Fibroblast of skin of left quadriceps (primary cell): ENCODE results near the gene OR52W1.
"Not testable (repeated sequence)": the region's sequence is repeated elsewhere in the genome, so short reads cannot be mapped to it uniquely, and the experiment has no call there.

Experiments
- DNase-seq, 2 experiments: peaks; one replicate each; pipeline ENCODE4 v3.0.0-alpha.2; 2013; ENCODE audit warnings: low read depth in 2 of 2

The OR52W1 gene

DNA sequence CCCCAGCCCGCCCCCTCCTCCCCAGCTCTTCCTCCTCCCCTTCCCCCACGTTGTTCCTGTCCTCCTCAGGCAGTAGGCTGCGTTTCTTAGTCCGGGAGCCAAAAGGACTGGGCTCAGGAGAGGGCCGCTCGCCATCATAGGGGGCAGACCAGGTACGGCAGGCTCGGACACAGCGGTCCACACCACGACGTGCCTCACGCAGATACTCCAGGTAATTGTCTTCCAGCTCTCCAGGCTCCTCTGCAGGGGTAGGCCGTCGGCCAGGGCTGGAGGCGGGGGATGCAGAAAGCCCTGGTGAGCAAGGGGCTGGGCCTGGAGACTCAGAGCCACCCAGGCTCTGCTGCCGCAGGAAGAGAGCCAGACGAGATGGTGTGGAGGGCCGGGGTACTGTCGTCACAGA is 18.7 kb downstream of the OR52W1 start:
- DNase-seq, result no peak

DNA sequence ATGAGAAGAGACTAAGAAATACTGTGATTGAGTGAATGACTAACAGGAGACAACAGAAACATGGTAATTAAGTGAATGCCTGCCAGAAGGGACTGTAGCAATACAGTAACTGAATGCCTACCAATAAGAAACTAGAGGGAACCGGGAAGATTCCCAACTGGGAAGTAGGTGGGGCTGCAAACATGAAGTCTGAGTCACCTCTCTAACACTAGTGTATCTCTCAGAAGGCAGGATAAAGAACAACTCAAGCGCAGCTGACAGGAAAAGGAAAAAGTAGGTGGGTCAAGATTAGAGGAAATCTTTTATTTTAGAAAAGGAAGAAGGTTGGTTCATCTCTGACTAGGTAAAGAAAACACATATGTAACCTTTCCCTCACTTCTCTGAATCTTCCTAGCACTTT is 20.3 kb downstream of the OR52W1 start:
- DNase-seq, result peak; percentile 58 to 59

GRCh38 chr11:6223854-6224253 is 24.8 kb downstream of the OR52W1 start:
- no peak for DNase-seq

GRCh38 chr11:6224421-6224820 is 25.4 kb downstream of the OR52W1 start:
- DNase-seq, result no peak

- no peak for DNase-seq
Measured at GRCh38 chr11:6225024-6225423, 26.0 kb downstream of the OR52W1 start.

GRCh38 chr11:6225896-6226295 is 26.9 kb downstream of the OR52W1 start:
- DNase-seq, result no peak

GRCh38 chr11:6228520-6228919 is 29.5 kb downstream of the OR52W1 start:
- DNase-seq, result no peak

DNA sequence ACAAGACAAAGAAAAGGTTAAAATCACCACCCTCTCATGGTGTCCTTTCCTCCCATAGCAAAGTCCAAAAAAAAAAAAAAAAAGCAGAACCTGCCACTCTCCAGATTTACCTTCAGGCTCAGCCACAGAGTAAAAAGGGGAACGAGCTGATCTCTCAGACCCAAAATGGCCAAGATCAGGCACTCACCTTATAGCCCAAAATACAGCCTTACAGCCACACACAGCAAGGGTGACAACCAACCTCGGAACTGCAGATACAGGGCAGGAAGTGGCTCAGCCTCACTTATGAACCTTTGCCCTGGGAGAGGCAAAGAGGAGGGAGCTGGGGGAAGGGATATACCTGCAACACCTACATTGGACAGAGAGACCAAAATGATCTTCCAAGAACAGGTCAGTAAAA is 30.9 kb downstream of the OR52W1 start:
- no peak for DNase-seq

DNA sequence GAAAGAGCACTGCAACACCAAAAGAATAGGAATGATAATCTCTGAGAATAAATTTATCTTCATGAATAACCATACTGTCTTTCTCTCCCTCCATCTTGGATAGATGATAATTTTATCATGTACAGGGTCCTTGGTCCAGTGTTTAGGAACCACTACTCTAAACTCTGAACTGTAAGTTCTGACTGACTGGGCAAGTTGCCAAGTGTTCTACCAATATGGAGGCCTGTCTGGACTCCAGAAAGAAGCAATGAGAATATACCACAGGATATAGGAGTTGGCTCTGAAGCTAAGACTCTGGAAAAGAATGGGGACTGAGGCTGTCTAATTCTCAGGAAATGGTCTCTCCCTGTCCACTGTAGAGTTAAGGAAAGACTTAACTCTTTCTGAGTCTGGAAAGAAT is 33.9 kb downstream of the OR52W1 start:
- no peak for DNase-seq

- DNase-seq, result no peak
Measured at GRCh38 chr11:6233984-6234386, 35.0 kb downstream of the OR52W1 start.

DNA sequence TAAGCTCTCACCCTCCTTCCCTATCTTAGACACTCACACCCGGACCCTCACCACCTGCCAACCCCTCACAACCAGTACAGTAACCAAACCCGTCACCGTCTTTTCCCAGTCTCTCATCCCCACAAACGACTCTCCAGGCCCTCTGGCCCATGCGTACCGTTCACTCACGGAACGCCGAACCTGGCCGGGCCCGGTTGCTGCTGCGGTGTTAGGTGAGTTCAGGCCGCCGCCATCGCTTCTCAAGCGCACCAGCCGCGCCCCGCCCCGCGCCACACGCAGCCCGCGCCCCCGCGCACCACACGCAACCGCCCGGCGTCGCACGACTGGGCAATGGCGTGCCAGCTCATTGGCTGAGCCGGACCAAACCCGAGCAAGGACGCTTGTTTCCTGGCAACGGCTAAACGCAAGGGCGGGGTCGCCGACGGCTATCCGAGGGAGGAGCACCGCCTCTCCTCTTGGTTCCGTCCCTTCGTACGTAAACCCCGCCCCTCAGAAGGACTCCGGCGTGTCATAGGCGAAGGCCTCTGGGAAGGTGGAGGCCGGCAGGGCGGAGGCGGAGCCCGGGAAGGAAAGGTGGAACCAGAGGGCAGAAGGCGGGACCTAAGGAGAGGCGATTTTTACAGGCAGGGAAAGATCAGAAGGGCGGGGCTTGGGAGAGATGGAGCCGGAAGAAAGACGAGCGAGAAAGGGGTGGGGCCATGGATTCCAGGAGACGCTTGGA is 35.5 kb downstream of the OR52W1 start, which contains the start of gene FHIP1B:
TSS of gene FHIP1B (minus strand) at position 250 of the 721 bp plus-strand sequence. CDS start 10,120 bp downstream, outside the sequence.
- peak; percentile 99 for DNase-seq

DNA sequence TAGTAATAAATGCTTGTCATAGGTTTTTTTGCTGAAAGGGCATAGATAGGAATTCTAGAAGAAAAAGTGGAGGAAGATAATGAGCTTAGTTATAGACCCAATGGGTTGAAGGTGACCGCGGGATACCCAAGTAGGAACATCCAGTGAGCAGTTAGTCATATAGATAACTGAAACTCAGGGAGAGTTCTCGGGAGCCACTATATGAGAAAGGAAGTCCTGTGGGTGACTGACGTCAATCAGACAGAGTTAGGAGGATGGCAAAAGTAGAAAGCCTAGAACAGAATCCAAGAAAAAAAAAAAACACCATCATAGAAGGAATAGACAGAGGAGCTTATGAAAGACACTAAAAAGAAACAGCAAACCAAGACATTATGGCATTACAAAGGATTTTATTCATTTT is 38.2 kb downstream of the OR52W1 start:
- DNase-seq, result no peak

DNA sequence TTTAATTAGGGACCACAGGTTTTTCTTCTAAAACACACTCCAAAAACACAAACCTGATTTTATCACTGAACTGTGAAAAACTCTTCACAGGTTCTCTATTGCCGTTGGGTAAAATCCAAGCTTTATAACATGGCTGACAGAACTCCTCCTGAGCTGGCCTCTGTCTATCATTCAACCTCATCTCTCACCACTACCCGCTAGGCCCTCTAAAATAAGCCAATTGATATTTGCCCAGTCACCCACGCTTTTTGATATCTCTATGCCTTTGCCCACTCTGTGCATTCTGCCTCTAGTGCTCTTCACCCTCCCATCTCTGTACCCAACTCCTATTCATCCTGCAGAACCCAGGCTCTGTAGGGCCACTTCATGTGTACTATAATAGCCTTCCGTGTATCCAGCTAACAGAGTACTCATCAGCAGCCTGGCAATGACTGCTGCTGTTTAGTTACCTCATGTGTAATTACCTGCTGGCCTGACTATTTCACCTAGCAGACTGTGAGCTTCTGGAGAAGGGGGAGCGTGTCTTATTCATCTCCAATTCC is 38.8 kb downstream of the OR52W1 start:
- no peak for DNase-seq

DNA sequence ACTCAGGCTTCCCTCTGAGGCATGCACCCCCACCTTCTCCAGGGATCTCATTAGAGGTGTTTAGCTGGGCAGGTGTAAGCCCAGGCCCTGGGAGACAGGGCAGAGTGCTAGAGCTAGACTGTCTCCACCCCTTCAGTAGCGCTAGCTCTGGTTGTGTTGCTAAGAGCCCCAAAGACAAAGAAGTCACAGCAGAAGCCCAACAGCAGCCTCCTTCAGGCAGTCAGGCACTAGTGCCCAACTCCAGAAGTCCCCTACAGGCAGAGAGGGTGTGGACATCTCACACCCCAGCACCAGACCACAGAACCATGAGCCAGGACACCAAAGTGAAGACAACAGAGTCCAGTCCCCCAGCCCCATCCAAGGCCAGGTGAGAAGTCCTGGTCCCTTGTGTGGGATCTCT is 39.9 kb downstream of the OR52W1 start, which contains the start of gene CNGA4:
TSS of gene CNGA4 (plus strand) at position 188 of the 400 bp plus-strand sequence. CDS start at position 306, 118 bp downstream.
- no peak for DNase-seq

- DNase-seq, result no peak
Measured at GRCh38 chr11:6240139-6240538, 41.1 kb downstream of the OR52W1 start.

DNA sequence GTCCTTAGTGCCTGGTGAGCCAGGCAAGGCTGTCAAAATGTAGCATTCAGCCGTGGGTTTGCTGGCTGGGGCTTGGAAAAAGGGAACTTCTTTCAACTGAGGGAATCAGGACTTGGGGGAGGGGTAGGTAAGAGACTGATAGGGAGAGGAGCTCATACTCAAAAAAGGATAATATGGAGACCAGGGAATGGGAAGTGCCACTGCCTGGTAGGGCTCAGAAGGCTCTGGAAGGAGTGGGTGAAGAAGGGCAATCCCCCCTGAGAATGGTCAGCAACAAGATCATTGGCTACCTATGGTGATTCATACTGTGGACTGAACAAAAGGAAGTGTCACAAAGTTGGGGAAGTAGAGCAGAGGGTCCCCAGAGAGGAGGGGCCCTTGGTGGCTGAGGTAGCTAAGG is 41.8 kb downstream of the OR52W1 start:
- no peak for DNase-seq

DNA sequence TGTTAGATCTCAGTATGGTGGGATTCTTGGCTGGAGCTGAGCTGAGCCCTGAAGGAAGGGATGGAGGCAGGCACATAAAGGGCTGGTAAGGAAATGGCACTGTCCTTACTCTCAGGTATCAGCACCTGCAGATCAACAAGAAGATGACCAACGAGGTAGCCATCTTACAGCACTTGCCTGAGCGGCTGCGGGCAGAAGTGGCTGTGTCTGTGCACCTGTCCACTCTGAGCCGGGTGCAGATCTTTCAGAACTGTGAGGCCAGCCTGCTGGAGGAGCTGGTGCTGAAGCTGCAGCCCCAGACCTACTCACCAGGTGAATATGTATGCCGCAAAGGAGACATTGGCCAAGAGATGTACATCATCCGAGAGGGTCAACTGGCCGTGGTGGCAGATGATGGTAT is 42.3 kb downstream of the OR52W1 start:
- no peak for DNase-seq

- DNase-seq, result no peak
Measured at GRCh38 chr11:6245536-6245935, 46.5 kb downstream of the OR52W1 start.

GRCh38 chr11:6248248-6248647 is 49.2 kb downstream of the OR52W1 start:
- peak; percentile 14 to 20 for DNase-seq

- DNase-seq, result not testable (repeated sequence)
Measured at GRCh38 chr11:6248897-6249296, 49.9 kb downstream of the OR52W1 start.
